ENCODE results near the gene CSNK1D.

CSNK1D gene

DNA sequence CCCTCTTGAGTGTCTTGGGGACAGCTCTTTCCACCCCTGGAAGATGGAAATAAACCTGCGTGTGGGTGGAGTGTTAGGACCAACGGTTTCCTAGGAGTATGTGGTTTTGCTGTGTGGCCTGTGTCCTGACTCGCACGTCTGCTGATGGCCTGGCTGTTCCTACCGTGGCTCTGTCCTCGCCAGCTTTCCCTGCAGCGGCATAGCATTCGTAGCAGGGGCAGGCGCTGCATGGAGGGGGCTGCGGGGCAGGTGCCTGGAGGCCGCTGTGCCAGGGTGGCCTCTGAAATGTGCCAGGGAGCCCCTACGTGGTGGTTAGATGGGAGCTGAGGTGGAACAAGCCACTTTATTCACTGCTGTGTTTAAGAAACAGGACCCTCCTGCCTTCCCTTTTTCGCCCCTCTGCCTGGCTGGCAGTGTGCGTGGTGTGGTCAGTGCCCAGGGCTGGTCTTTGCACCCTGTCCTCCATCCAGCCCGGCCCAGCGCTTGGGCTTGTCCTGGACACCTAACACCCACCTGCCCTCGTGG, 34.0 kb downstream of the CSNK1D start:
- Histone ChIP-seq H3K27me3 (ENCODE audit: control insufficient read depth, insufficient read depth, low read length) (no peaks in the 10 kb centered on the region), H2AFZ (no peak overlapping the region), H3K27ac (no peak overlapping the region), H3K79me2 (peaks cover 16% of the 10 kb centered on the region), H3K4me2 (ENCODE audit: low read length) (no peak overlapping the region), H3K9me3 (ENCODE audit: control insufficient read depth, low read length) (no peaks in the 10 kb centered on the region), H3K9ac (no peak overlapping the region), H3K4me1 (peaks cover 53% of the 10 kb centered on the region), H3K36me3 (ENCODE audit: control insufficient read depth, insufficient read depth, low read length) (no peaks in the 10 kb centered on the region), H3K4me3 (ENCODE audit: low read depth, low read length) (no peak overlapping the region)
- TF ChIP-seq, protein P1, sequence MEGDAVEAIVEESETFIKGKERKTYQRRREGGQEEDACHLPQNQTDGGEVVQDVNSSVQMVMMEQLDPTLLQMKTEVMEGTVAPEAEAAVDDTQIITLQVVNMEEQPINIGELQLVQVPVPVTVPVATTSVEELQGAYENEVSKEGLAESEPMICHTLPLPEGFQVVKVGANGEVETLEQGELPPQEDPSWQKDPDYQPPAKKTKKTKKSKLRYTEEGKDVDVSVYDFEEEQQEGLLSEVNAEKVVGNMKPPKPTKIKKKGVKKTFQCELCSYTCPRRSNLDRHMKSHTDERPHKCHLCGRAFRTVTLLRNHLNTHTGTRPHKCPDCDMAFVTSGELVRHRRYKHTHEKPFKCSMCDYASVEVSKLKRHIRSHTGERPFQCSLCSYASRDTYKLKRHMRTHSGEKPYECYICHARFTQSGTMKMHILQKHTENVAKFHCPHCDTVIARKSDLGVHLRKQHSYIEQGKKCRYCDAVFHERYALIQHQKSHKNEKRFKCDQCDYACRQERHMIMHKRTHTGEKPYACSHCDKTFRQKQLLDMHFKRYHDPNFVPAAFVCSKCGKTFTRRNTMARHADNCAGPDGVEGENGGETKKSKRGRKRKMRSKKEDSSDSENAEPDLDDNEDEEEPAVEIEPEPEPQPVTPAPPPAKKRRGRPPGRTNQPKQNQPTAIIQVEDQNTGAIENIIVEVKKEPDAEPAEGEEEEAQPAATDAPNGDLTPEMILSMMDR (IDR thresholded peaks at IDR 0.05), result no peak

DNA sequence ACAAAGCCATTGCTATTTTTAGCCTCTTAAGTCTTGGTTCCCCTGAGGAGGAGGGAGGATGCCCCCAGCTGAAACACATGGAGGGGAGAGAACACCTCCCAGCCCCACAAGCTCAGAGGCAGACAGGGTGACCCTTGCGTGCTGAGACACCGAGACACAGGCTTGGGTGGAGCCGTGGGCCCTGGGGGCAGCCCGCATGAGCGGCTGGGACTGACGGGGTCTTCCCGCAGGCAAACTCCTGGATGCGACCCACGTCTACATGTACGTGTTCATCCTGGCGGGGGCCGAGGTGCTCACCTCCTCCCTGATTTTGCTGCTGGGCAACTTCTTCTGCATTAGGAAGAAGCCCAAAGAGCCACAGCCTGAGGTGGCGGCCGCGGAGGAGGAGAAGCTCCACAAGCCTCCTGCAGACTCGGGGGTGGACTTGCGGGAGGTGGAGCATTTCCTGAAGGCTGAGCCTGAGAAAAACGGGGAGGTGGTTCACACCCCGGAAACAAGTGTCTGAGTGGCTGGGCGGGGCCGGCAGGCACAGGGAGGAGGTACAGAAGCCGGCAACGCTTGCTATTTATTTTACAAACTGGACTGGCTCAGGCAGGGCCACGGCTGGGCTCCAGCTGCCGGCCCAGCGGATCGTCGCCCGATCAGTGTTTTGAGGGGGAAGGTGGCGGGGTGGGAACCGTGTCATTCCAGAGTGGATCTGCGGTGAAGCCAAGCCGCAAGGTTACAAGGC, 34.9 kb downstream of the CSNK1D start:
- H3K36me3 ChIP-seq (ENCODE audit: control insufficient read depth, insufficient read depth, low read length), result no peaks in the 10 kb centered on the region
- TF ChIP-seq, protein P1 (IDR thresholded peaks at IDR 0.05), result no peak

DNA sequence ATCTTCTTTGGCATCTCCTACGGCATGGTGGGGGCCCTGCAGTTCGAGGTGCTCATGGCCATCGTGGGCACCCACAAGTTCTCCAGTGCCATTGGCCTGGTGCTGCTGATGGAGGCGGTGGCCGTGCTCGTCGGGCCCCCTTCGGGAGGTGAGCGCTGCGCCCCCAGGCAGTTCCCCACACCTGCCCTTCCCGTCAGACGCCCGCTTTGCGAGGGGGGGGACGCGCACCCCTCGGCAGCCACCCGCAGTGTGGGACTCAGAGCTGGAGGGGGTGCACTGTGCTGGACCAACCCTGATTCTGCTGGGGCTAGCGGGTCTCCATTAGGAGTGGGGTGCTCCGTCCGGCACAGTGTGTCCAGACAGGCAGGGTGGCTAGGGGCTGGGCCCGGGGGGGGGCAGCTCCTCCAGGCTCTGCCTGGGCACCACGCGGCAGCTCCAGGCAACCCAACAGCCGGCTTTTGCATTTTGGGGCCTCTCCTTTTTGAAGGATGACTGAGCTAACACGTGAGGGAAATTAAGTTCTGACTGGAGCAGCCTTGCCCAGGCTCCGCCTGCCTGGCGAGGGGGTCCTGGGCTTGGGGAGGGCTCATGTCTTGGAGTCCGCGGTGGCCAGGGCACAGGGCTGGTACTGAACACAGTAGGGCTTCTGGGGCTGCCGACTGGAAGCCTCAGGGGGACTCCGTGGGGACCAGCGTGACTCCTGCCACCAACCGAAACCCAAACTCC, 35.6 kb downstream of the CSNK1D start:
- Histone ChIP-seq H3K36me3 (ENCODE audit: control insufficient read depth, insufficient read depth, low read length) (no peaks in the 10 kb centered on the region), H3K4me1 (peaks cover 50% of the 10 kb centered on the region), H3K4me2 (ENCODE audit: low read length) (no peak overlapping the region), H3K9me3 (ENCODE audit: control insufficient read depth, low read length) (no peaks in the 10 kb centered on the region), H3K27ac (no peak overlapping the region), H3K27me3 (ENCODE audit: control insufficient read depth, insufficient read depth, low read length) (no peaks in the 10 kb centered on the region), H2AFZ (no peak overlapping the region), H3K9ac (no peak overlapping the region), H3K79me2 (peaks cover 7% of the 10 kb centered on the region), H3K4me3 (ENCODE audit: low read depth, low read length) (no peak overlapping the region)
- TF ChIP-seq, protein P1 (IDR thresholded peaks at IDR 0.05), result no peak

More for the DNA sequence above, 34.9 kb downstream of the CSNK1D start:
- no peak overlapping the region for H3K9ac ChIP-seq
- no peak overlapping the region for H3K27ac ChIP-seq
- H3K4me2 ChIP-seq (ENCODE audit: low read length), result no peak overlapping the region
- no peaks in the 10 kb centered on the region for H3K9me3 ChIP-seq (ENCODE audit: control insufficient read depth, low read length)
- peaks cover 13% of the 10 kb centered on the region for H3K79me2 ChIP-seq
- no peak overlapping the region for H2AFZ ChIP-seq
- H3K4me1 ChIP-seq, result peaks cover 53% of the 10 kb centered on the region
- H3K4me3 ChIP-seq (ENCODE audit: low read depth, low read length), result no peak overlapping the region
- no peaks in the 10 kb centered on the region for H3K27me3 ChIP-seq (ENCODE audit: control insufficient read depth, insufficient read depth, low read length)

DNA sequence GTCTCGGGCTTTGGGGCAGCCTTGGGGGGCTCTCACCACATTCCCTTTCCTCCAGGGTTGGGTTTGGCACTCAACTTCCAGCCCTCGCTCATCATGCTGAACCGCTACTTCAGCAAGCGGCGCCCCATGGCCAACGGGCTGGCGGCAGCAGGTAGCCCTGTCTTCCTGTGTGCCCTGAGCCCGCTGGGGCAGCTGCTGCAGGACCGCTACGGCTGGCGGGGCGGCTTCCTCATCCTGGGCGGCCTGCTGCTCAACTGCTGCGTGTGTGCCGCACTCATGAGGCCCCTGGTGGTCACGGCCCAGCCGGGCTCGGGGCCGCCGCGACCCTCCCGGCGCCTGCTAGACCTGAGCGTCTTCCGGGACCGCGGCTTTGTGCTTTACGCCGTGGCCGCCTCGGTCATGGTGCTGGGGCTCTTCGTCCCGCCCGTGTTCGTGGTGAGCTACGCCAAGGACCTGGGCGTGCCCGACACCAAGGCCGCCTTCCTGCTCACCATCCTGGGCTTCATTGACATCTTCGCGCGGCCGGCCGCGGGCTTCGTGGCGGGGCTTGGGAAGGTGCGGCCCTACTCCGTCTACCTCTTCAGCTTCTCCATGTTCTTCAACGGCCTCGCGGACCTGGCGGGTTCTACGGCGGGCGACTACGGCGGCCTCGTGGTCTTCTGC, 36.3 kb downstream of the CSNK1D start:
- Histone ChIP-seq H3K79me2 (peaks cover 3% of the 10 kb centered on the region), H3K27me3 (ENCODE audit: control insufficient read depth, insufficient read depth, low read length) (no peaks in the 10 kb centered on the region), H3K4me1 (peaks cover 43% of the 10 kb centered on the region), H3K9me3 (ENCODE audit: control insufficient read depth, low read length) (no peaks in the 10 kb centered on the region), H3K27ac (no peak overlapping the region), H3K36me3 (ENCODE audit: control insufficient read depth, insufficient read depth, low read length) (no peaks in the 10 kb centered on the region), H3K4me3 (ENCODE audit: low read depth, low read length) (no peak overlapping the region), H2AFZ (no peak overlapping the region), H3K9ac (no peak overlapping the region), H3K4me2 (ENCODE audit: low read length) (no peak overlapping the region)
- TF ChIP-seq, protein P1 (IDR thresholded peaks at IDR 0.05), result no peak
